Measurements from ENCODE around the gene TACC2.

DNA sequence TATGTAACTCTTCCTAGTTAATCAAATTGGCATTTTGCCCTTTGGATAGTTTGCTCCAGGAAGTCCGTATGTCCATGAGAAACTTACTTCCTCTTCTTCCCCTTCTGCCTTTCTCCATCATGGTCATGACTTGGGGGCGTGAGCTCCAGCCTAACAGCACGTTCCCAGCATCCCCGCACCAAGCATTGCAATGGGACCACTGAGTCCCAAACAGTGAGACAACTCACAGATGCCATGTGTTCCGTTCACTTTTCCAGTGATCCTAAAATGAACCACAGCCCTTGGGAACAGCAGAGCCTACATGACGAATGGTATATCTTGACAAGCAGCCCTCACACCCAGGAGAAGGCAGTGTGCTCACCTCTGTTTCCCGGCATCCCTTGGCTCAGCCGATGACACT, 292.8 kb downstream of the TACC2 start:
- TF ChIP-seq EZH2 (IDR thresholded peaks at IDR 0.05; ENCODE audit: insufficient read depth, poor library complexity, severe bottlenecking) (no peak), EZH2phosphoT487 (IDR thresholded peaks at IDR 0.05; ENCODE audit: insufficient read depth, low read depth) (no peak)
